ENCODE results near the gene SLC13A3. TPM values are rescaled to one million over a fixed set of nuclear protein-coding genes. Genes with fewer than 3 reads are reported as not detected.

The SLC13A3 gene
- total RNA-seq, 1 experiment from 2014 or later: 9.1 TPM

DNA sequence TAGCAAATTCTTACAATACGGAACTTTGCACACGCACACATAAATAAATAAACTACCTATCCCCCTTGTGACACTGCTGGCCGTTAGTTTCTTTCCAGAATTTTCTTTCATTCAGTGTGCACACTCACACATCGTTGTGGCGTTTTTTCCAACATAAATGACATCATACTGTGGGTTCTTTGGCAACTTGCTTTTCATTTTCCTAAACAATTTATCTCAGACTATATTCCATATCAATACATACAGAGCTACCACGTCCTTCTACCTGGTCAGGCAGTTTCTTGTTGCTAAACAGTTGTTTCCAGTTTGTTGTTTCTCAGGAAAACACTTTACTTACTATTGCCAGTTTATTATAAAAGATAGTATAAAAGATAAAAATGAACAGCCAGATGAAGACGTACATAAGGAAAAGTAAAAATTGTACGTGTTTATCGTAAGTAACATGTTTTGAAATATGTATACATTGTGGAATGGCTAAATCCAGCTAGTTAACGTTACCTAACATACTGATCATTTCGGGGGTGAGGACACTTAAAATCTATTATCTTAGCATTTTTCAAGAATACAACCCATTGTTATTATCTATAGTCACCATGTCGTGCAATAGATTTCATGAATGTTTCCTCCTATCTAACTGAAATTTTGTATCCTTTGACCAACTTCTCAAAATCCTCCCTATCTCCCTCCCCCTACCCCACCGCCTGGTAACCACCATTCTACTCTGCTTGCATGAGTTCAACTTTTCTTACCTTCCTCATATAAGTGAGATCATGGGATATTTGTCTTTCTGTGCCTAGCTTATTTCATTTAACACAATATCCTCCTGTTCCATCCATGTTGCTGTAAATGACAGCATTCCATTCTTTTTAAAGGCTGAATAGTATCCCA lies 39.2 kb upstream of the SLC13A3 start:
- Histone ChIP-seq H3K27me3 (ENCODE audit: insufficient read depth, low read depth) (no peaks in the 10 kb centered on the region), H2AFZ (peak overlapping the region; percentile 90), H3K9me2 (ENCODE audit: insufficient read depth) (no peaks in the 10 kb centered on the region), H3K4me1 (replicated peaks; ENCODE audit: insufficient read depth) (peaks cover 26% of the 10 kb centered on the region), H3K36me3 (ENCODE audit: low read depth) (peaks cover 12% of the 10 kb centered on the region; the same call in 1 of the 2 replicates), H3K4me3 (peak overlapping the region; percentile 64), H3K9me3 (ENCODE audit: insufficient read depth, low read depth) (no peaks in the 10 kb centered on the region), H3K27ac (peak overlapping the region; percentile 66), H3F3A (ENCODE audit: insufficient read depth, low read depth) (peaks cover 8% of the 10 kb centered on the region; the same call in 1 of the 2 replicates), H4K20me1 (ENCODE audit: insufficient read depth) (0 out of 2 replicates have a peak, but pooled peaks cover 3% of the 10 kb centered on the region), H3K4me2 (peak overlapping the region; percentile 83), H3K79me2 (ENCODE audit: low read depth) (peaks cover 34% of the 10 kb centered on the region)
- CTCF ChIA-PET: no interaction called here
- POLR2A ChIA-PET (ENCODE audit: unreplicated experiment): interaction anchor here (0.7 kb wide), 2 partner anchors 86 to 874 kb away, joined by 7 to 8 read pairs; no protein-coding TSS in a partner anchor
- no TSS peak for BruUV-seq (replicated peaks)
- intact Hi-C loops (cut with micrococcal nuclease; ENCODE audit: unreplicated experiment): no loop called here
- no peak for DNase-seq
- TF ChIP-seq, protein P1, sequence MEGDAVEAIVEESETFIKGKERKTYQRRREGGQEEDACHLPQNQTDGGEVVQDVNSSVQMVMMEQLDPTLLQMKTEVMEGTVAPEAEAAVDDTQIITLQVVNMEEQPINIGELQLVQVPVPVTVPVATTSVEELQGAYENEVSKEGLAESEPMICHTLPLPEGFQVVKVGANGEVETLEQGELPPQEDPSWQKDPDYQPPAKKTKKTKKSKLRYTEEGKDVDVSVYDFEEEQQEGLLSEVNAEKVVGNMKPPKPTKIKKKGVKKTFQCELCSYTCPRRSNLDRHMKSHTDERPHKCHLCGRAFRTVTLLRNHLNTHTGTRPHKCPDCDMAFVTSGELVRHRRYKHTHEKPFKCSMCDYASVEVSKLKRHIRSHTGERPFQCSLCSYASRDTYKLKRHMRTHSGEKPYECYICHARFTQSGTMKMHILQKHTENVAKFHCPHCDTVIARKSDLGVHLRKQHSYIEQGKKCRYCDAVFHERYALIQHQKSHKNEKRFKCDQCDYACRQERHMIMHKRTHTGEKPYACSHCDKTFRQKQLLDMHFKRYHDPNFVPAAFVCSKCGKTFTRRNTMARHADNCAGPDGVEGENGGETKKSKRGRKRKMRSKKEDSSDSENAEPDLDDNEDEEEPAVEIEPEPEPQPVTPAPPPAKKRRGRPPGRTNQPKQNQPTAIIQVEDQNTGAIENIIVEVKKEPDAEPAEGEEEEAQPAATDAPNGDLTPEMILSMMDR (conservative IDR thresholded peaks at IDR 0.05): no peak
- no peak for TF ChIP-seq EZH2 (IDR thresholded peaks at IDR 0.05; ENCODE audit: low read depth)

DNA sequence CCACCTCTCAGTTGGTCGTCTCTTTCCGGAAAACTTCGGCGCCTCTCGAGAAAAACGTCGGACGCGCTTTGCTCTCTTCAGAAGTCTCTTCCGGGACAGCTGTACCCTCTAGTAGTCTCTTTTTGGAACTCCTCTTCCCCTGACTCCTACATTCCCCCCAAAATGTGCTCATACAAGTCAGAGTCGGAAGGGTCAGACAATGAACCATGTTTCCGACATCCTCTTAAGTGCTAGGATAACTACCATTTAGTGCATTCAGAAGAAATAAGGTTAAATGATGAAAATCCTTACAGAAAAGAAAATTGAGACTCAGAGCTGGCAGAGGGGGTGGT lies 38.5 kb upstream of the SLC13A3 start:
- no peaks in the 10 kb centered on the region for H3K27me3 ChIP-seq (ENCODE audit: insufficient read depth, low read depth)
- H3K4me2 ChIP-seq: peak overlapping the region; percentile 83
- no peaks in the 10 kb centered on the region for H3K9me3 ChIP-seq (ENCODE audit: insufficient read depth, low read depth)
- H3F3A ChIP-seq (ENCODE audit: insufficient read depth, low read depth): peaks cover 14% of the 10 kb centered on the region; the same call in 1 of the 2 replicates
- ChIA-PET CTCF (no interaction called here), POLR2A (ENCODE audit: unreplicated experiment) (interaction anchor here (0.7 kb wide), 2 partner anchors 85 to 132 kb away, joined by 3 to 7 read pairs; no protein-coding TSS in a partner anchor)
- intact Hi-C loops (cut with micrococcal nuclease; ENCODE audit: unreplicated experiment): no loop called here
- peak overlapping the region; percentile 64 for H3K4me3 ChIP-seq
- 0 out of 2 replicates have a peak, but pooled peaks cover 3% of the 10 kb centered on the region for H4K20me1 ChIP-seq (ENCODE audit: insufficient read depth)
- H3K27ac ChIP-seq: peak overlapping the region; percentile 66
- BruUV-seq (replicated peaks): TSS peak; percentile 59
- H3K36me3 ChIP-seq (ENCODE audit: low read depth): peaks cover 12% of the 10 kb centered on the region; the same call in 1 of the 2 replicates
- H3K9me2 ChIP-seq (ENCODE audit: insufficient read depth): no peaks in the 10 kb centered on the region
- DNase-seq: no peak
- peak overlapping the region; percentile 90 for H2AFZ ChIP-seq
- H3K4me1 ChIP-seq (replicated peaks; ENCODE audit: insufficient read depth): peaks cover 26% of the 10 kb centered on the region
- peaks cover 40% of the 10 kb centered on the region for H3K79me2 ChIP-seq (ENCODE audit: low read depth)
- TF ChIP-seq, protein P1 (conservative IDR thresholded peaks at IDR 0.05): no peak
- no peak for TF ChIP-seq EZH2 (IDR thresholded peaks at IDR 0.05; ENCODE audit: low read depth)

DNA sequence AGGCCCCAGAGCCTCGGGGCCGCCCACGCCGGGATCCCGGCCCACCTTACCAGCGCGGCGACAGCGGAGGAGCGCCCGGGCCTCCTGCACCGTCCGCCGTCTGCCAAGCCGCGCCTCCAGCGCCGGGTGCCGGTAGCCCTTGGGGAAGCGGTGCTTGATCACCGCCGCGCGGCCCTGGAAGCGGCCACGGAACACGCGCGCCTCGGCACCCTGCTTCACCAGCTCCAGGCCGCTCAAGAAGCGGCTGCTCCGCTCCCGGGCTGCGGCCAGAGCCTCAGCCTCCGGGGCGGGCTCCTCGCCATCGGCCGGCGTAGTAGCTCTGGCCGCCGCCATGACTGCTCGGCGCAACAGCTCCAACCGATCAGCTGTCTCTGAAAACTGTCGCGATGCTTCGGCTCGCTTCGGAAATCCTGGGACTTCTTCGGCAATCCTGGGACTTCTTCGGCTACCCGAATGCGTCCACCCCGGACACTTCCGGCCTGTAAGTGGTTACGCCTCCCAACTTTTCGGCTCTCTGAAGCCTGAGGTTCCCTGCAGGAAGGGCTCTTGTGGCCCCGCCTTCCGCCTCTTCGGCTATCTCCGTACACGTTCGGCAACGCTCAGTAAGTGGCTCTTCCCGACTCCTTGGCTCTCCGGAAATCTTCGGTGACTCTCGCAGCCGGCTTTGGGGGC lies 38.0 kb upstream of the SLC13A3 start, which contains the start of gene TP53RK:
Gene TP53RK, minus strand, starts transcription at position 363 of the 672 bp plus-strand sequence. Its CDS starts 30 bp downstream, at position 333.
- no peak for TF ChIP-seq EZH2 (IDR thresholded peaks at IDR 0.05; ENCODE audit: low read depth)
- TF ChIP-seq, protein P1 (conservative IDR thresholded peaks at IDR 0.05): 0 out of 2 replicates have a peak, but pooled peaks have one; percentile 28
- H2AFZ ChIP-seq: peak within 1 kb of the TSS; percentile 90
- H3K36me3 ChIP-seq (ENCODE audit: low read depth): peaks cover 12% of the 10 kb centered on the region; the same call in 1 of the 2 replicates
- H3K27me3 ChIP-seq (ENCODE audit: insufficient read depth, low read depth): no peaks in the 10 kb centered on the region
- H3K4me2 ChIP-seq: peak within 1 kb of the TSS; percentile 87
- ChIA-PET POLR2A (ENCODE audit: unreplicated experiment) (interaction anchor here (0.7 kb wide), 1 partner anchor 131 kb away, joined by 3 read pairs; no protein-coding TSS in a partner anchor), CTCF (interaction anchor here (0.6 kb wide), 1 partner anchor 66 kb away, joined by 3 read pairs; no protein-coding TSS in a partner anchor)
- 0 out of 2 replicates have a peak, but pooled peaks cover 3% of the 10 kb centered on the region for H4K20me1 ChIP-seq (ENCODE audit: insufficient read depth)
- BruUV-seq (replicated peaks): TSS peak; percentile 24
- H3K79me2 ChIP-seq (ENCODE audit: low read depth): peaks cover 42% of the 10 kb centered on the region
- H3K4me1 ChIP-seq (replicated peaks; ENCODE audit: insufficient read depth): peaks cover 26% of the 10 kb centered on the region
- no peaks in the 10 kb centered on the region for H3K9me2 ChIP-seq (ENCODE audit: insufficient read depth)
- peak within 1 kb of the TSS; percentile 79 for H3K4me3 ChIP-seq
- H3K27ac ChIP-seq: peak within 1 kb of the TSS; percentile 76
- peaks cover 18% of the 10 kb centered on the region; the same call in 1 of the 2 replicates for H3F3A ChIP-seq (ENCODE audit: insufficient read depth, low read depth)
- H3K9me3 ChIP-seq (ENCODE audit: insufficient read depth, low read depth): no peaks in the 10 kb centered on the region
- intact Hi-C loops (cut with micrococcal nuclease; ENCODE audit: unreplicated experiment): no loop called here
- DNase-seq: peak; percentile 100

Data from PC-9 (cell line).